CD4-positive, alpha-beta T cell treated with Interleukin-10 for 1 hour (primary cell): ENCODE measurements around the gene NAA50.

Experiments used
- DNase-seq: peaks from one replicate; pipeline ENCODE4 v3.0.0-alpha.2; 2020

The NAA50 gene

DNA sequence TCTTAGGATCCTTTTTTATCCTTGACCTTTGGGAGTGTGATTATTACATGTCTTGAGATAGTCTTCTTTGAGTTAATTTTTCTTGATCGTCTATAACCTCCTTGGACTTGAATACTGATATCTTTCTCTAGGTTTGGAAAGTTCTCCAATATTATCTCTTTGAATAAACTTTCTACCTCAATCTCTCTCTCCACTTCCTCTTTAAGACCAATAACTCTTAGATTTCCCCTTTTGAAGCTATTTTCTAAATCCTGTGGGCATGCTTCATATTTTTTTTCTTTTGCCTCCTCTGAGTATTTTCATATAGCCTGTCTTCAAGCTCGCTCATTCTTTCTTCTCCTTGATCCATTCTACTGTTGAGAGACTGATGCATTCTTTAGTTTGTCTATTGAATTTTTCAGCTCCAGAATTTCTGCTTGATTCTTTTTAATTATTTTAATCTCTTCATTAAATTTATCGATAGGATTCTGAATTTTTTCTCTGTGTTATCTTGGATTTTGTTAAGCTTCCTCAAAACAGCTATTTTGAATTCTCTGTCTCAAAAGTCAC is 61.7 kb downstream of the NAA50 start:
- no peak for DNase-seq

GRCh38 chr3:113678773-113679172 is 67.3 kb downstream of the NAA50 start:
- no peak for DNase-seq

DNA sequence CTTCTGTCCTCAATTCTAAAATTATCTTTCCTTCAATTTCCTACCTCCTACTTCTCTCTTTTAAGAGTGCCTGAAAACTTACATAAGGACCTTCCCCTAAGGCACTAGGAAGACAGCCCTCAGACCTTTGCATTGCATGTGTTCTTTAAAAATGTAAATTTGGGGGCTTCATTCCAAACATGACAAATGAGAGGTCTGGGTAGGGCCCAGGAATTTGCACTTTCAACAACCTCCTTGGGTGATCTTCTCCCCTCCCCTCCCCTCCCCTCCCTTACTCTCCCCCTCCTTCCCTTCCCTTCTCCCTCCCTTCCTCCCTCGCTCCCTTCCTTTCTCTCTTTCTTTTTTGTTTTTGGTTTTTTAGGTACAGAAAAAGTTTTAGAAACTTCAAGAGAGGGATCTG is 68.3 kb downstream of the NAA50 start:
- no peak for DNase-seq

- DNase-seq = no peak
Measured at GRCh38 chr3:113676261-113676660, 69.8 kb downstream of the NAA50 start.

GRCh38 chr3:113673593-113673992 is 72.5 kb downstream of the NAA50 start:
- no peak for DNase-seq

DNA sequence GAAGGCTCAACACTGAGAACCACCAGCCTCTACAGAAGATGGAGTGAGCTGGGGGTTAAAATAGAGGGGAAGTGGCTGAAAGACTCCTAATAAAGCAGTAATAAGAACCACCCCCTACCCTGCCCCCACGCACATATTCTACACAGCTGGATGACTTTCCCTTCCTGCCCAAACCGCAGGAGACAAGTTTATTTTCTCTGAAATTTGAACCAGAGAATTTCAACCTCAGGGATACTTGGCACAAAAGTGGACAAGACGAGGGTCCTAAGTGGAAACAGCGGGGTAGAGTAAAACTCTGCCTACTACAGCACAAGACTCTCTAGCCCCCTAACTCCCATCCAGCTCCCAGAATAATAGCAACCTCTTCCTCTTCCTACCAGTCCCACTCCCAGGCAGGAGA is 78.0 kb downstream of the NAA50 start:
- no peak for DNase-seq
